Endothelial cell of umbilical vein (primary cell): Measurements from ENCODE around the gene SRBD1. TPM values are rescaled to one million over a fixed set of nuclear protein-coding genes. Genes with fewer than 3 reads are reported as not detected.

Experiments
- BruUV-seq: library from RNA; stranded (reverse); fragments of 400-500 nt; replicated peaks from 2 replicates; lab custom pipeline; 2021; lab: Mats Ljungman, UMichigan
- CTCF ChIA-PET: fragments of 300-600, 350-600 bp; sonication (Branson Sonifier 250); formaldehyde crosslinking; loops from one replicate; lab custom pipeline; 2021; ENCODE audit warnings: antibody characterized with exemption, inconsistent platforms; lab: Charles Lee
- POLR2A ChIA-PET: fragments of 300-600, 350-600 bp; sonication (Branson Sonifier 250); formaldehyde crosslinking; loops from one replicate; lab custom pipeline; 2021; ENCODE audit warnings: antibody characterized with exemption, inconsistent platforms; lab: Charles Lee
- DNase-seq: peaks from one replicate; pipeline ENCODE4 v3.0.0-alpha.2; 2011; ENCODE audit warnings: low read depth, low spot score
- FAIRE-seq: peaks from 2 replicates; lab custom pipeline; 2011; peaks lifted over from hg19 to GRCh38; lab: Jason Lieb, UNC
- H2AFZ ChIP-seq: 2 replicates; pipeline ENCODE4 v1.6.0; 2012; ENCODE audit warnings: low read depth, low read length, control low read depth, inconsistent platforms
- H3K27ac ChIP-seq: 2 replicates; pipeline ENCODE4 v1.5.1; 2011; ENCODE audit warnings: low read depth, mild to moderate bottlenecking, control low read depth, low read length, moderate library complexity; ENCODE audit not compliant: insufficient read depth
- H3K27me3 ChIP-seq, 2 experiments: 2 replicates each; pipeline versions ENCODE4 v1.6.0 to v1.6.1; 2011; ENCODE audit warnings: low read length in 2 of 2, mixed read lengths in 1 of 2; ENCODE audit not compliant: control insufficient read depth in 2 of 2, insufficient read depth in 2 of 2
- H3K36me3 ChIP-seq, 2 experiments: 2 replicates in 1 of 2; 3 replicates in 1 of 2; pipeline ENCODE4 v1.5.1; 2011; ENCODE audit warnings: low read length in 2 of 2, mild to moderate bottlenecking in 1 of 2, moderate library complexity in 1 of 2; ENCODE audit not compliant: control insufficient read depth in 2 of 2, insufficient read depth in 2 of 2; ENCODE audit errors: extremely low read depth in 1 of 2
- H3K4me1 ChIP-seq: 3 replicates; pipeline ENCODE4 v1.5.1; 2011; ENCODE audit warnings: mild to moderate bottlenecking, low read length; ENCODE audit not compliant: control insufficient read depth, insufficient read depth; ENCODE audit errors: extremely low read depth
- H3K4me2 ChIP-seq: 2 replicates; pipeline ENCODE4 v1.6.1; 2011; ENCODE audit warnings: low read length, control low read depth, mixed read lengths; ENCODE audit not compliant: insufficient read depth
- H3K4me3 ChIP-seq, 3 experiments: fragments of 200-600 bp in 1 of 3; sonication (generic), shearing (Covaris generic) in 1 of 3; replicated peaks in 1 of 3; 2 replicates each; pipeline ENCODE4 v1.5.1; 2011 to 2016; ENCODE audit warnings: control low read depth in 3 of 3, low read length in 3 of 3, mild to moderate bottlenecking in 2 of 3, inconsistent platforms in 1 of 3, low read depth in 1 of 3, moderate library complexity in 1 of 3; ENCODE audit not compliant: insufficient read depth in 1 of 3
- H3K79me2 ChIP-seq: 2 replicates; pipeline ENCODE4 v1.6.0; 2012; ENCODE audit warnings: low read length, inconsistent platforms; ENCODE audit not compliant: control insufficient read depth, insufficient read depth
- H3K9ac ChIP-seq: replicated peaks from 2 replicates; pipeline ENCODE3; 2011; ENCODE audit warnings: low read length, control low read depth; ENCODE audit not compliant: insufficient read depth; ENCODE audit errors: extremely low read depth
- H3K9me1 ChIP-seq: replicated peaks from 3 replicates; pipeline ENCODE4 v1.6.0; 2011; ENCODE audit warnings: mild to moderate bottlenecking, low read length; ENCODE audit not compliant: control insufficient read depth, insufficient read depth; ENCODE audit errors: extremely low read depth
- H3K9me3 ChIP-seq: replicated peaks from 2 replicates; pipeline ENCODE4 v1.5.1; 2012; ENCODE audit warnings: low read length, inconsistent platforms; ENCODE audit not compliant: control insufficient read depth, insufficient read depth
- H4K20me1 ChIP-seq: replicated peaks from 2 replicates; pipeline ENCODE3; 2011; ENCODE audit warnings: mild to moderate bottlenecking, low read length; ENCODE audit not compliant: control insufficient read depth, insufficient read depth; ENCODE audit errors: extremely low read depth
- CTCF ChIP-seq, 2 donors: IDR thresholded peaks; 1 replicate in 1 of 2; 2 replicates in 1 of 2; pipeline ENCODE4 v1.5.1; 2011; ENCODE audit warnings: low read length in 2 of 2, mild to moderate bottlenecking in 2 of 2, moderate library complexity in 2 of 2, control low read depth in 1 of 2, inconsistent platforms in 1 of 2, low read depth in 1 of 2; ENCODE audit not compliant: insufficient read depth in 1 of 2; ENCODE audit errors: extremely low read depth in 1 of 2
- EZH2 ChIP-seq: IDR thresholded peaks from 2 replicates; pipeline ENCODE4 v1.6.1; 2012; ENCODE audit warnings: borderline replicate concordance, low read depth, mild to moderate bottlenecking, moderate library complexity, low read length, inconsistent platforms; ENCODE audit not compliant: severe bottlenecking
- FOS ChIP-seq: IDR thresholded peaks from 2 replicates; pipeline ENCODE4 v1.6.1; 2011; ENCODE audit warnings: mild to moderate bottlenecking, low read length, moderate library complexity, borderline replicate concordance; ENCODE audit not compliant: insufficient read depth
- GATA2 ChIP-seq: IDR thresholded peaks from 2 replicates; pipeline ENCODE4 v1.7.0; 2011; ENCODE audit warnings: low read depth, mild to moderate bottlenecking, moderate library complexity, mixed read lengths, low read length; ENCODE audit not compliant: insufficient read length, insufficient read depth
- JUN ChIP-seq: IDR thresholded peaks from 2 replicates; pipeline ENCODE4 v1.6.1; 2011; ENCODE audit warnings: borderline replicate concordance, low read depth; ENCODE audit not compliant: insufficient read length, insufficient read depth
- MAX ChIP-seq: IDR thresholded peaks from 2 replicates; pipeline ENCODE4 v1.6.1; 2011; ENCODE audit not compliant: insufficient read depth, insufficient read length
- MYC ChIP-seq: IDR thresholded peaks from one replicate; pipeline ENCODE4 v1.6.1; 2011; ENCODE audit warnings: mild to moderate bottlenecking, low read depth, low read length
- POLR2A ChIP-seq: IDR thresholded peaks from 2 replicates; pipeline ENCODE4 v1.6.1; 2012; ENCODE audit warnings: low read depth, mild to moderate bottlenecking, control low read depth, low read length
- POLR2AphosphoS5 ChIP-seq: IDR thresholded peaks from 2 replicates; pipeline ENCODE4 v1.6.1; 2012; ENCODE audit warnings: low read depth, mild to moderate bottlenecking, control low read depth, low read length, moderate library complexity; ENCODE audit not compliant: insufficient read depth
- dilution Hi-C: fragments of 300-500 bp; cut with MboI; formaldehyde crosslinking; loops from one replicate; pipeline ENCODE4 v1.15.0; 2019; ENCODE audit warnings: low sequenced_read_pairs; ENCODE audit not compliant: extremely low pct_ligation_motif_present
- intact Hi-C: fragments of 100-400 bp; cut with micrococcal nuclease; formaldehyde crosslinking; loops from one replicate; pipeline ENCODE4 v1.10.0; 2022
- polyA plus RNA-seq, 4 experiments: library from polyadenylated mRNA; depleted of rRNA in 3 of 4; stranded (reverse) in 3 of 4; unstranded in 1 of 4; fragments of >200 nt; gene quantifications; 2 replicates each; pipeline versions ENCODE4 v1.2.1 to v1.2.3, GENCODE V29; 2011 to 2012; ENCODE audit warnings: missing spikeins in 1 of 4
- total RNA-seq: library from RNA; stranded (reverse); gene quantifications from 2 replicates; pipeline ENCODE4 v1.2.3, GENCODE V29; 2021

SRBD1 gene
- total and polyA plus RNA-seq, 2 donors (not counting 3 experiments of a cell fraction or from before 2014, with no cell fraction given), result 3.7 to 12.5 TPM

- no peak overlapping the region for H3K4me3 ChIP-seq
- POLR2A ChIA-PET, result no interaction called here
- dilution Hi-C loops (no loop called here), intact Hi-C loops (no loop called here)
- H3K9me1 ChIP-seq, result no peaks in the 10 kb centered on the region
- no peaks in the 10 kb centered on the region for H3K36me3 ChIP-seq
- FAIRE-seq, result no peak
- no peaks in the 10 kb centered on the region for H3K79me2 ChIP-seq
- H3K27ac ChIP-seq, result no peak overlapping the region
- CTCF ChIA-PET, result interaction anchor here (0.8 kb wide), 1 partner anchor 28 kb away, joined by 3 read pairs; no protein-coding TSS in a partner anchor
- no peaks in the 10 kb centered on the region for H4K20me1 ChIP-seq
- H3K4me2 ChIP-seq, result no peak overlapping the region
- no peaks in the 10 kb centered on the region for H3K4me1 ChIP-seq
- no peaks in the 10 kb centered on the region for H3K27me3 ChIP-seq
- H3K9ac ChIP-seq, result no peak overlapping the region
- no TSS peak for BruUV-seq
- no peak for DNase-seq
- no peaks in the 10 kb centered on the region for H3K9me3 ChIP-seq
- no peak overlapping the region for H2AFZ ChIP-seq
- TF ChIP-seq GATA2 (no peak), JUN (no peak), POLR2A (no peak), MYC (no peak), POLR2AphosphoS5 (no peak), FOS (no peak), CTCF (IDR thresholded peaks at IDR 0.05; ENCODE audit: extremely low read depth in 1 of 2, insufficient read depth in 1 of 2, low read depth in 1 of 2, low read length in 2 of 2) (no peak), EZH2 (no peak), MAX (no peak)
These were observed 192.5 kb downstream of the SRBD1 start for GRCh38 chr2:45418532-45418931.
